ENCODE data around the gene CTDSPL.

- TF ChIP-seq, protein P1, sequence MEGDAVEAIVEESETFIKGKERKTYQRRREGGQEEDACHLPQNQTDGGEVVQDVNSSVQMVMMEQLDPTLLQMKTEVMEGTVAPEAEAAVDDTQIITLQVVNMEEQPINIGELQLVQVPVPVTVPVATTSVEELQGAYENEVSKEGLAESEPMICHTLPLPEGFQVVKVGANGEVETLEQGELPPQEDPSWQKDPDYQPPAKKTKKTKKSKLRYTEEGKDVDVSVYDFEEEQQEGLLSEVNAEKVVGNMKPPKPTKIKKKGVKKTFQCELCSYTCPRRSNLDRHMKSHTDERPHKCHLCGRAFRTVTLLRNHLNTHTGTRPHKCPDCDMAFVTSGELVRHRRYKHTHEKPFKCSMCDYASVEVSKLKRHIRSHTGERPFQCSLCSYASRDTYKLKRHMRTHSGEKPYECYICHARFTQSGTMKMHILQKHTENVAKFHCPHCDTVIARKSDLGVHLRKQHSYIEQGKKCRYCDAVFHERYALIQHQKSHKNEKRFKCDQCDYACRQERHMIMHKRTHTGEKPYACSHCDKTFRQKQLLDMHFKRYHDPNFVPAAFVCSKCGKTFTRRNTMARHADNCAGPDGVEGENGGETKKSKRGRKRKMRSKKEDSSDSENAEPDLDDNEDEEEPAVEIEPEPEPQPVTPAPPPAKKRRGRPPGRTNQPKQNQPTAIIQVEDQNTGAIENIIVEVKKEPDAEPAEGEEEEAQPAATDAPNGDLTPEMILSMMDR (conservative IDR thresholded peaks at IDR 0.05): no peak
- no peak for TF ChIP-seq EZH2 (IDR thresholded peaks at IDR 0.05; ENCODE audit: low read depth)
These were observed 119.6 kb downstream of the CTDSPL start for GRCh38 chr3:37981348-37981664.

All from PC-9 (cell line).